Smooth muscle cell (in vitro differentiated cells): Measurements from ENCODE around the gene CD6. TPM values are rescaled to one million over a fixed set of nuclear protein-coding genes. Genes with fewer than 3 reads are reported as not detected.

ENCODE experiments used
- DNase-seq: peaks from one replicate; lab custom pipeline; 2025; ENCODE audit not compliant: unreplicated experiment; lab: John Stamatoyannopoulos, UW
- H2AFZ ChIP-seq: fragments of 200-600 bp; sonication (generic); 2 replicates; pipeline ENCODE4 v1.6.0; 2016; ENCODE audit warnings: antibody characterized with exemption, low read depth, mild to moderate bottlenecking
- H3F3A ChIP-seq: fragments of 200-600 bp; sonication (generic); 2 replicates; pipeline ENCODE4 v1.6.0; 2017; ENCODE audit warnings: antibody characterized with exemption, low read depth
- H3K27ac ChIP-seq: fragments of 200-600 bp; sonication (generic); 2 replicates; pipeline ENCODE4 v1.5.1; 2016; ENCODE audit warnings: low read depth, mild to moderate bottlenecking
- H3K27me3 ChIP-seq: fragments of 200-600 bp; sonication (generic); 2 replicates; pipeline ENCODE4 v1.6.1; 2016; ENCODE audit warnings: low read depth, mild to moderate bottlenecking
- H3K36me3 ChIP-seq: fragments of 200-600 bp; sonication (generic); 2 replicates; pipeline ENCODE4 v1.5.1; 2016; ENCODE audit warnings: low read depth
- H3K4me1 ChIP-seq: fragments of 200-600 bp; sonication (generic); 2 replicates; pipeline ENCODE4 v1.5.1; 2016; ENCODE audit warnings: low read depth
- H3K4me2 ChIP-seq: fragments of 200-600 bp; sonication (generic); 2 replicates; pipeline ENCODE4 v1.6.0; 2016; ENCODE audit warnings: mild to moderate bottlenecking
- H3K4me3 ChIP-seq: fragments of 200-600 bp; sonication (generic); 2 replicates; pipeline ENCODE4 v1.5.1; 2016; ENCODE audit warnings: mild to moderate bottlenecking
- H3K79me2 ChIP-seq: fragments of 200-600 bp; sonication (generic); 2 replicates; pipeline ENCODE4 v1.6.0; 2016; ENCODE audit warnings: low read depth, mild to moderate bottlenecking
- H3K9ac ChIP-seq: fragments of 200-600 bp; sonication (generic); 2 replicates; pipeline ENCODE4 v1.6.0; 2016; ENCODE audit warnings: low read depth
- H3K9me3 ChIP-seq: fragments of 200-600 bp; sonication (generic); replicated peaks from 2 replicates; pipeline ENCODE4 v1.5.1; 2016; ENCODE audit warnings: low read depth
- H4K20me1 ChIP-seq: fragments of 200-600 bp; sonication (generic); 2 replicates; pipeline ENCODE4 v1.6.0; 2016; ENCODE audit warnings: low read depth
- WGBS: methylation state at CpG from one replicate; pipeline ENCODE4 v1.1.7; 2016; ENCODE audit warnings: low lambda C conversion rate; 5-methylcytosine and 5-hydroxymethylcytosine counted together
- polyA plus RNA-seq: library from polyadenylated mRNA; unstranded; fragments of >200 nt; fragmentation: Nextera tagmentation; extraction: Ambion mirVana; gene quantifications from 2 replicates; pipeline ENCODE4 v1.2.1, GENCODE V29; 2016
- total RNA-seq: library from RNA; depleted of rRNA; stranded (reverse); fragments of >200 nt; gene quantifications from 2 replicates; pipeline ENCODE4 v1.2.3, GENCODE V29; 2014
- TF ChIP-seq, protein P1 (sequence below): fragments of 200-600 bp; sonication (generic); IDR thresholded peaks from 2 replicates; pipeline ENCODE4 v1.5.1; 2017; ENCODE audit warnings: borderline replicate concordance, mild to moderate bottlenecking, antibody characterized with exemption; ENCODE audit not compliant: insufficient read depth, poor library complexity, severe bottlenecking

The CD6 gene
- total and polyA plus RNA-seq, 2 experiments from 2014 or later, result 0.27 TPM; not detected in 1

DNA sequence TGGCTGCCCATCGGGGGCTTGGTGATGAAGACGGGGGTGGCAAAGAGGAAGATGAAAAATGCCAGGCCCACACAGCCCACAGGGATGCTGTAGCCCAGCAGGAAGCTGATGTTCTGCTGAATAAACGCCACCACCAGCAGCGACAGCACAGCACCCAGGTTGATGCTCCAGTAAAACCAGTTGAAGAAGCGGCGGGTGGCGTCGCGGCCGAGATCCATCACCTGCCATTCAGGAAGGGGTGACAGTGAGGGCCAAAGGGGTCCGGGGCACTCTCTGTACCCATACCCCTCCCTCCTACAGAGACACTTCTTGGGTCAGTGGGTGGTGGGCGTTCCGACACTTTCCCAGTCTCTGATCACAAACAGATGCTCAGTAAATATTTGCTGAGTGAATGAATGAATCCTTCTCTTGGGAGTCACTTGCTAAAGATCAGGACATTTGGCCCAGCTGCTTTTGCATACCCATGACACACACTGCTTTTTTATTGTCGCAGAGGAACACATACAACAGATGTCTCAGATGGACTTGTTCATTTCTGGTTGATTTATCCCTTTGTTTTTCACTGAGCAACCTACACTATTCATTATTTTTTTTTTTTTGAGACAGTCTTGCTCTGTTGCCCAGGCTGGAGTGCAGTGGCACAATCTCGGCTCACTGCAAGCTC, 24.7 kb upstream of the CD6 start:
- H3K4me2 ChIP-seq, result no peak overlapping the region
- H4K20me1 ChIP-seq, result no peaks in the 10 kb centered on the region
- H3K79me2 ChIP-seq, result no peaks in the 10 kb centered on the region
- no peak overlapping the region for H3K27ac ChIP-seq
- DNase-seq, result no peak
- H3K9ac ChIP-seq, result no peak overlapping the region
- no peak overlapping the region for H2AFZ ChIP-seq
- H3K9me3 ChIP-seq, result no peaks in the 10 kb centered on the region
- TF ChIP-seq, protein P1, sequence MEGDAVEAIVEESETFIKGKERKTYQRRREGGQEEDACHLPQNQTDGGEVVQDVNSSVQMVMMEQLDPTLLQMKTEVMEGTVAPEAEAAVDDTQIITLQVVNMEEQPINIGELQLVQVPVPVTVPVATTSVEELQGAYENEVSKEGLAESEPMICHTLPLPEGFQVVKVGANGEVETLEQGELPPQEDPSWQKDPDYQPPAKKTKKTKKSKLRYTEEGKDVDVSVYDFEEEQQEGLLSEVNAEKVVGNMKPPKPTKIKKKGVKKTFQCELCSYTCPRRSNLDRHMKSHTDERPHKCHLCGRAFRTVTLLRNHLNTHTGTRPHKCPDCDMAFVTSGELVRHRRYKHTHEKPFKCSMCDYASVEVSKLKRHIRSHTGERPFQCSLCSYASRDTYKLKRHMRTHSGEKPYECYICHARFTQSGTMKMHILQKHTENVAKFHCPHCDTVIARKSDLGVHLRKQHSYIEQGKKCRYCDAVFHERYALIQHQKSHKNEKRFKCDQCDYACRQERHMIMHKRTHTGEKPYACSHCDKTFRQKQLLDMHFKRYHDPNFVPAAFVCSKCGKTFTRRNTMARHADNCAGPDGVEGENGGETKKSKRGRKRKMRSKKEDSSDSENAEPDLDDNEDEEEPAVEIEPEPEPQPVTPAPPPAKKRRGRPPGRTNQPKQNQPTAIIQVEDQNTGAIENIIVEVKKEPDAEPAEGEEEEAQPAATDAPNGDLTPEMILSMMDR, result no peak
- H3K4me3 ChIP-seq, result no peak overlapping the region
- peaks cover 30% of the 10 kb centered on the region for H3K27me3 ChIP-seq
- H3F3A ChIP-seq, result no peaks in the 10 kb centered on the region
- no peaks in the 10 kb centered on the region for H3K4me1 ChIP-seq
- 90% methylated on average over 15 of the region's 15 CpGs for WGBS
- H3K36me3 ChIP-seq, result no peaks in the 10 kb centered on the region

DNA sequence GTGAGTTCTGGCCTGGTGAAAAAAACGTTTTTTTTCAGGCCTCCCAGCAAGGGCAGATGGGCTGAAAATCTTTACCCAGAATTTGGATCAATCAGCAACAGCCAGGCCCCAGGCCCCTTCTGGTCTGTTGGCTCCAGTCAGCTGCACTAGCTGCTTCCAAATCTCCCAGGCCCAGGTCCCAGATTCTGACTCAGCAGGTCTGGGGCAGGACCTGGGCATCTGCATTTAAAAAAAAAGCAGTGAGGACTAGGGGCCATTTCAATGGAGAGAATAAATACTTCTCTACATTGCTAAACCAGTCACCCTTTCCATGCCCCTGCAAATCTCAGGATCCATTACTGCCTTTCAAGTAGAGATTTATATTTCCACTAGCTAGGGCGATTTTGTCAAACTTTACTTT, 23.8 kb upstream of the CD6 start:
- no peak for DNase-seq
- TF ChIP-seq, protein P1, result no peak
- Histone ChIP-seq H2AFZ (no peak overlapping the region), H3K27ac (no peak overlapping the region), H3F3A (no peaks in the 10 kb centered on the region), H3K9me3 (no peaks in the 10 kb centered on the region), H3K4me2 (no peak overlapping the region), H3K4me1 (peaks cover 6% of the 10 kb centered on the region), H3K27me3 (peaks cover 40% of the 10 kb centered on the region), H3K4me3 (no peak overlapping the region), H3K9ac (no peak overlapping the region), H3K79me2 (no peaks in the 10 kb centered on the region), H4K20me1 (no peaks in the 10 kb centered on the region), H3K36me3 (no peaks in the 10 kb centered on the region)
- 23% methylated on average over 2 of the region's 2 CpGs for WGBS

DNA sequence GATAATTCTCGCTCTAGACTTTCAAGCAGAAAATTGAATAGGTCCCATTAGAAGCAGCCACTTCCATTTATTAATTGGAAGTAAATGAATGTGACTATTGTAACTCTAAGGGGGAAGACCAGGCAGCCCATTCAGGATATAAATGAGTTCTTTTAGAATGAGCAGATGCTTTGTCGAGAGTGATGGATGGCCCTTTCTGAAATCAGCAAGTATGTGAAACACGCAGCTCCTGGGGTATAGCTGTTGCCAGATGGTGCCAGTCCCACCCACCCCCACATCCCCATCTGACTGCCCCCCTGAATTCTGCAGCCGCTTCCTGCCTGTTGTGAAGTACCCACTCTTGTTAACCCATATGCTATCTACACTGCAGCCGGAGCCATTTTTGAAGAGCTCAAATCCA, 23.2 kb upstream of the CD6 start:
- Histone ChIP-seq H3K36me3 (no peaks in the 10 kb centered on the region), H3K4me1 (peaks cover 6% of the 10 kb centered on the region), H3K27me3 (peaks cover 43% of the 10 kb centered on the region), H3K4me3 (no peak overlapping the region), H4K20me1 (no peaks in the 10 kb centered on the region), H2AFZ (no peak overlapping the region), H3K27ac (no peak overlapping the region), H3F3A (no peaks in the 10 kb centered on the region), H3K4me2 (no peak overlapping the region), H3K9ac (no peak overlapping the region), H3K9me3 (no peaks in the 10 kb centered on the region), H3K79me2 (no peaks in the 10 kb centered on the region)
- DNase-seq, result no peak
- TF ChIP-seq, protein P1, result no peak
- WGBS, result 80% methylated on average over 5 of the region's 5 CpGs

DNA sequence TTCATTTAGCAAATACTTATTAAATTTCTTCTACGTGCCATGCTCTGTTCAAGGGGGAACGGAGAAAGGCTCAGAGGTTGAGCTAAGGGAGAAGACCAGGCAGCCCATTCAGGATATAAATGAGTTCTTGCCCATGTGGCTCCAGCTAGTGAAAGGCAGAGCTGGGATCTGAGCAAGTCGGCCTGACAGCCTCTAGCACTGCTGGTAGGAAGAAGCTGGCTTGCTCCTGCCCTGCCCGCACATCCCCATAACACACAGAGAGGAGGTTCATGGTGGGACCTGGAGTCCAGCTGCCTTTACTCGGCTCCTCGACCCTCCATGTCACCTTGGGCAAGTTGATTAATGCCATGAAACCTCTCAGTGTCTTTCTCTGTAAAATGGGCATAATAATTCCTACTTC, 21.5 kb upstream of the CD6 start:
- DNase-seq, result no peak

More for the DNA sequence above, 21.5 kb upstream of the CD6 start:
- H3F3A ChIP-seq, result no peaks in the 10 kb centered on the region
- H3K27me3 ChIP-seq, result peaks cover 47% of the 10 kb centered on the region
- no peak overlapping the region for H2AFZ ChIP-seq
- WGBS, result 86% methylated on average over 6 of the region's 6 CpGs
- no peaks in the 10 kb centered on the region for H4K20me1 ChIP-seq
- H3K4me3 ChIP-seq, result no peak overlapping the region
- H3K4me1 ChIP-seq, result peaks cover 6% of the 10 kb centered on the region
- H3K36me3 ChIP-seq, result no peaks in the 10 kb centered on the region
- no peak overlapping the region for H3K9ac ChIP-seq
- no peaks in the 10 kb centered on the region for H3K9me3 ChIP-seq
- no peak overlapping the region for H3K27ac ChIP-seq
- no peaks in the 10 kb centered on the region for H3K79me2 ChIP-seq
- TF ChIP-seq, protein P1, result no peak
- H3K4me2 ChIP-seq, result no peak overlapping the region
